Measurements from ENCODE around the gene OCSTAMP. TPM values are rescaled to one million over a fixed set of nuclear protein-coding genes. Genes with fewer than 3 reads are reported as not detected.

The OCSTAMP gene
- total RNA-seq, 4 donors from 2014 or later: not detected

GRCh38 chr20:46590443-46590842, 40.0 kb upstream of the OCSTAMP start:
- Histone ChIP-seq H3K27ac (no peak overlapping the region), H3K9me3 (no peaks in the 10 kb centered on the region), H3K4me1 (no peaks in the 10 kb centered on the region), H3K36me3 (no peaks in the 10 kb centered on the region), H3K27me3 (no peaks in the 10 kb centered on the region), H3K4me3 (no peak overlapping the region)
- intact Hi-C loops (cut with DNase I; ENCODE audit: low total_unique reads): no loop called here
- TF ChIP-seq POLR2A (IDR thresholded peaks at IDR 0.05) (no peak), CTCF (IDR thresholded peaks at IDR 0.05) (no peak)
- DNase-seq: no peak

- H3K9me3 ChIP-seq: no peaks in the 10 kb centered on the region
- H3K27ac ChIP-seq: no peak overlapping the region
- TF ChIP-seq CTCF (IDR thresholded peaks at IDR 0.05) (no peak), POLR2A (IDR thresholded peaks at IDR 0.05) (no peak)
- no peaks in the 10 kb centered on the region for H3K27me3 ChIP-seq
- H3K4me3 ChIP-seq: no peak overlapping the region
- intact Hi-C loops (cut with DNase I; ENCODE audit: low total_unique reads): no loop called here
- H3K36me3 ChIP-seq: no peaks in the 10 kb centered on the region
- no peaks in the 10 kb centered on the region for H3K4me1 ChIP-seq
- no peak for DNase-seq
These were observed 38.4 kb upstream of the OCSTAMP start for GRCh38 chr20:46588532-46589511.

- H3K4me3 ChIP-seq: no peak overlapping the region
- intact Hi-C loops (cut with DNase I; ENCODE audit: low total_unique reads): no loop called here
- no peaks in the 10 kb centered on the region for H3K4me1 ChIP-seq
- no peak for TF ChIP-seq POLR2A (IDR thresholded peaks at IDR 0.05)
- no peak for TF ChIP-seq CTCF (IDR thresholded peaks at IDR 0.05)
- H3K9me3 ChIP-seq: no peaks in the 10 kb centered on the region
- no peak for DNase-seq
- H3K36me3 ChIP-seq: no peaks in the 10 kb centered on the region
- H3K27ac ChIP-seq: no peak overlapping the region
- no peaks in the 10 kb centered on the region for H3K27me3 ChIP-seq
These were observed 37.5 kb upstream of the OCSTAMP start for GRCh38 chr20:46587986-46588385.

DNA sequence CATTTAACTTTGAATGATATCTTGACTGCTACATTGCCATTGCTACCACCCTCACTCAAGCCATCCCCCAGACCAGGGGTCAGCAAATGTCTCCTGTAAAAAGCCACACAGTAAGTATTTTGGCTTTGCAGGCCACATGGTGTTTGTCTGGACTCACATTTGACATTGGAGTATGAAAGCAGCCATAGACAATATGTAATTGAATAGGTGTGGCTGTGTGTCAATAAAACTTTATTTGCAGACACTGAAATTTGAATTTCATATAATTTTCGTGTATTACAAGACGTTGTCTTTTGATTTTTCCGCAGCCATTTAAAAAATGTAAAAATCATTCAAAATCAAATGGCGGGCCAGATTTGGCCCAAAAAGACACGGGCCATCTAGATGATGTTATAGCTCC, 36.3 kb upstream of the OCSTAMP start:
- H3K4me3 ChIP-seq: no peak overlapping the region
- no peaks in the 10 kb centered on the region for H3K36me3 ChIP-seq
- no peak overlapping the region for H3K27ac ChIP-seq
- no peaks in the 10 kb centered on the region for H3K27me3 ChIP-seq
- intact Hi-C loops (cut with DNase I; ENCODE audit: low total_unique reads): no loop called here
- TF ChIP-seq CTCF (IDR thresholded peaks at IDR 0.05) (no peak), POLR2A (IDR thresholded peaks at IDR 0.05) (no peak)
- no peaks in the 10 kb centered on the region for H3K9me3 ChIP-seq
- no peaks in the 10 kb centered on the region for H3K4me1 ChIP-seq
- no peak for DNase-seq

DNA sequence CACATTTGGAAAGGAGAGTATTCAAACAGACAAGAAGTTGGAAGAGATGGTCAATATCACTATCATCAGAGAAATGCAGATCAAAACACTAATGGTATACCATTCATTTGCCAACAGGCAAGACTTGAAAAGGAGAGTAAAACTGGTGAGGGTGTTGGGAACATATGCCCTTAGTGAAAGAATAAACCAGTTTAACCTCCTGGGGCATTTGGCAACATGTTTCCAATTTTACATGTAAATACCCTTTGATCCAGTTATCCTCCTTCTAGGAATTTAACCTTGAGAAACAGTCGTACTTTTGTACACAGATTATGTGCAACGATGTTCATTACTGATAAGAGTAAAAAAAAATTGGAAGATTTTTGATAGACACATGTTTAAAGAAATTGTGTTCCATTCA, 34.1 kb upstream of the OCSTAMP start:
- intact Hi-C loops (cut with DNase I; ENCODE audit: low total_unique reads): no loop called here
- Histone ChIP-seq H3K4me1 (no peaks in the 10 kb centered on the region), H3K4me3 (no peak overlapping the region), H3K27ac (no peak overlapping the region), H3K27me3 (no peaks in the 10 kb centered on the region), H3K9me3 (no peaks in the 10 kb centered on the region), H3K36me3 (no peaks in the 10 kb centered on the region)
- TF ChIP-seq CTCF (IDR thresholded peaks at IDR 0.05) (no peak), POLR2A (IDR thresholded peaks at IDR 0.05) (no peak)
- DNase-seq: no peak
